ENCODE measurements around the gene PLCL1. TPM values are rescaled to one million over a fixed set of nuclear protein-coding genes. Genes with fewer than 3 reads are reported as not detected.

The PLCL1 gene
- total and polyA plus RNA-seq, 10 donors: 0.54 to 6.5 (median 4.0) TPM

DNA sequence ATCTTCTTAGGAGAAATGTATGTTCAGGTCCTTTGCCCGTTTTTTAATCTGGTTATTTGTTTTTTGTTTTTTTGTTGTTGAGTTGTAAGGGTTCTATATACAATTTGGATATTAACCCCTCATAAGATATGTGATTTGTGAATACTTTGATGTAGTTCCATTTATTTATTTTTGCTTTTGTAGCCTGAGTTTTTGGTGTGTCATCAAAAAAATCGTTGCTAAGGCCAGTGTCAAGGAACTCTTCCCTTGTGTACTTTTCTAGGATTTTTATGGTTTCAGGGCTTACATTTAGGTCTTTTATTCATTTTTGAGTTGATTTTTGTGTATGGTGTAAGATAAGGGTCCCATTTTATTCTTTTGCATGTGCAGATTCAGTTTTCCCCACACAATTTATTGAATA, 372.6 kb downstream of the PLCL1 start:
- 74 to 95% (median 77%) methylated on average over 2 of the region's 2 CpGs for WGBS, 5 donors
- no peak for TF ChIP-seq POLR2A (IDR thresholded peaks at IDR 0.05)
- no peak for TF ChIP-seq POLR2AphosphoS5 (IDR thresholded peaks at IDR 0.05)
- TF ChIP-seq, protein P1, sequence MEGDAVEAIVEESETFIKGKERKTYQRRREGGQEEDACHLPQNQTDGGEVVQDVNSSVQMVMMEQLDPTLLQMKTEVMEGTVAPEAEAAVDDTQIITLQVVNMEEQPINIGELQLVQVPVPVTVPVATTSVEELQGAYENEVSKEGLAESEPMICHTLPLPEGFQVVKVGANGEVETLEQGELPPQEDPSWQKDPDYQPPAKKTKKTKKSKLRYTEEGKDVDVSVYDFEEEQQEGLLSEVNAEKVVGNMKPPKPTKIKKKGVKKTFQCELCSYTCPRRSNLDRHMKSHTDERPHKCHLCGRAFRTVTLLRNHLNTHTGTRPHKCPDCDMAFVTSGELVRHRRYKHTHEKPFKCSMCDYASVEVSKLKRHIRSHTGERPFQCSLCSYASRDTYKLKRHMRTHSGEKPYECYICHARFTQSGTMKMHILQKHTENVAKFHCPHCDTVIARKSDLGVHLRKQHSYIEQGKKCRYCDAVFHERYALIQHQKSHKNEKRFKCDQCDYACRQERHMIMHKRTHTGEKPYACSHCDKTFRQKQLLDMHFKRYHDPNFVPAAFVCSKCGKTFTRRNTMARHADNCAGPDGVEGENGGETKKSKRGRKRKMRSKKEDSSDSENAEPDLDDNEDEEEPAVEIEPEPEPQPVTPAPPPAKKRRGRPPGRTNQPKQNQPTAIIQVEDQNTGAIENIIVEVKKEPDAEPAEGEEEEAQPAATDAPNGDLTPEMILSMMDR (IDR thresholded peaks at IDR 0.05 in 8 of 11, conservative IDR thresholded peaks at IDR 0.05 in 3 of 11): no peak
- H3K27ac ChIP-seq: no peak overlapping the region
- H3K4me3 ChIP-seq: no peak overlapping the region
- peaks cover 0 to 33% (median 14%) of the 10 kb centered on the region in 8 donors for H3K9me3 ChIP-seq
- no peaks in the 10 kb centered on the region for H3K36me3 ChIP-seq
- no peaks in the 10 kb centered on the region for H3K27me3 ChIP-seq (replicated peaks in 1 of 7)
- intact Hi-C loops (cut with DNase I; ENCODE audit: low total_unique reads): no loop called here
- DNase-seq: no peak
- no peaks in the 10 kb centered on the region for H3K4me1 ChIP-seq

DNA sequence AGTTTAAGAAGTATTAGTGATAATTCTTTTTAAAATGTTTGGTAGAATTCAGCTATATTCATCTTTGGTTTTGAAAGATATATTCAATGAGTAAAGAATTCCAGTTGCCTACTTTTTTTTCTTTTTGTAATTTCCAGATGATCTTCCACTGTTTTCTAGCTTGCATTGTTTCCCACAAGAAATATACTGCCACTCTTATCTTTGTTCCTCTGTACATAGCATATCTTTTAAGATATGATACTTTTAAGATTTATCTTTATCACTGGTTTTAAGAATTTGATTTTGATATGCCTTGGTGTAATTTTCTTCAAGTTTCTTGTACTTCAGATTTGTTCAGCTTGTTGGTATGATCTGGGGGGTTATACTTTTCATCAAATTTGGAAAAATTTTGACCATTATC, 374.4 kb downstream of the PLCL1 start:
- no peak for DNase-seq
- no peaks in the 10 kb centered on the region for H3K4me1 ChIP-seq
- peaks cover 0 to 33% (median 14%) of the 10 kb centered on the region in 8 donors for H3K9me3 ChIP-seq
- no peak overlapping the region for H3K4me3 ChIP-seq
- no peaks in the 10 kb centered on the region for H3K27me3 ChIP-seq (replicated peaks in 1 of 7)
- intact Hi-C loops (cut with DNase I; ENCODE audit: low total_unique reads): no loop called here
- no peak overlapping the region for H3K27ac ChIP-seq
- TF ChIP-seq, protein P1 (IDR thresholded peaks at IDR 0.05 in 8 of 11, conservative IDR thresholded peaks at IDR 0.05 in 3 of 11): no peak
- TF ChIP-seq POLR2AphosphoS5 (IDR thresholded peaks at IDR 0.05) (no peak), POLR2A (IDR thresholded peaks at IDR 0.05) (no peak)
- H3K36me3 ChIP-seq: no peaks in the 10 kb centered on the region

DNA sequence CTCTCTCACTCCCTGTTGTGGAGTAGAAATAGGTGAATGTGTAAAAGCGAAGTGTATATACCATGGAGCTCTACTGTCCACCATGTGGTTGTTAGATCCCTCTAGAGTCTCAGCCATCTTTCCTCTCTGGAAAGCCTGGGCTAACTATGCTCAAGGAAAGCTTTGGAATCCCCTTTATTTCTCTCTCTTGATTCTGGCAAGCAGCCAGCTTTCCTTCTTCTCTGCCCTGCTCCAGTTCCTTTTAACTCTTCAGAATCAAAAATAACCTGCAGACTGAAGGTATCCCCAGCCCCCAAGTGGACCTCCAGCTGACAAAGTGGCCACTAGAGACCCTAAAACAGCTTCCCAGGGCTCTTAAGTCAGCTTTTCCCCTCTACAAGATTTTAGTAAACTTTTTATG, 381.9 kb downstream of the PLCL1 start:
- TF ChIP-seq POLR2AphosphoS5 (IDR thresholded peaks at IDR 0.05) (no peak), POLR2A (IDR thresholded peaks at IDR 0.05) (no peak)
- TF ChIP-seq, protein P1 (IDR thresholded peaks at IDR 0.05 in 8 of 11, conservative IDR thresholded peaks at IDR 0.05 in 3 of 11): no peak
- DNase-seq: no peak
- Histone ChIP-seq H3K4me3 (no peak overlapping the region), H3K36me3 (no peaks in the 10 kb centered on the region), H3K27ac (no peak overlapping the region), H3K4me1 (no peaks in the 10 kb centered on the region), H3K9me3 (peaks cover 0 to 4% (median 0%) of the 10 kb centered on the region in 8 donors), H3K27me3 (replicated peaks in 1 of 7) (peaks cover 0 to 12% (median 0%) of the 10 kb centered on the region in 7 donors)
- intact Hi-C loops (cut with DNase I; ENCODE audit: low total_unique reads): no loop called here
- WGBS, 5 donors: 79 to 95% (median 86%) methylated on average over 1 of the region's 1 CpG

DNA sequence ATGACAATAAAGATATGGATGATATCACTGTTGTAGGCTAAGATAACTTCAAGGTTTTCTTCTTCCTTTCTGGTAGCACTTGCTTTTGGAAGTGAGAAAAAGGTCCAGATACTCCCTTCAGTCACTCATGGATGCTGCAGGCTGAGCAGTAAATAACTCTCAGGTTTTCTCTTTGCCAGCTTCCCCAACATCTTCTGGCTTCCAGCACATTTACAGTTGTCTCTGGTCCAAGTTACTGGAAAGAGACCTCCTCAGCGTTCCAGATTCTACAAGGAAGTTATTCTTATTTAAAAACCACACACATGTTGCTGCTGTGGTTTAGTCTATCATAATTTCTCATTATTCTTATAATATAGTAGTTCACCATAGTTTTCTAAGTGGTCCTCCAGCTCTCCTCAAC, 383.4 kb downstream of the PLCL1 start:
- H3K4me3 ChIP-seq: no peak overlapping the region
- H3K27me3 ChIP-seq (replicated peaks in 1 of 7): peaks cover 0 to 12% (median 0%) of the 10 kb centered on the region in 7 donors
- no peak overlapping the region for H3K27ac ChIP-seq
- H3K4me1 ChIP-seq: no peaks in the 10 kb centered on the region
- no peaks in the 10 kb centered on the region for H3K36me3 ChIP-seq
- intact Hi-C loops (cut with DNase I; ENCODE audit: low total_unique reads): no loop called here
- 54 to 96% (median 81%) methylated on average over 1 of the region's 1 CpG for WGBS, 5 donors
- peaks cover 0 to 4% (median 0%) of the 10 kb centered on the region in 8 donors for H3K9me3 ChIP-seq
- TF ChIP-seq, protein P1 (IDR thresholded peaks at IDR 0.05 in 8 of 11, conservative IDR thresholded peaks at IDR 0.05 in 3 of 11): no peak
- no peak for TF ChIP-seq POLR2A (IDR thresholded peaks at IDR 0.05)
- TF ChIP-seq POLR2AphosphoS5 (IDR thresholded peaks at IDR 0.05): no peak
- DNase-seq: no peak
